NK-92 (cell line): Measurements from ENCODE around the gene PPL.

Source experiments
- DNase-seq: peaks from one replicate; lab custom pipeline; 2025; ENCODE audit not compliant: unreplicated experiment; lab: John Stamatoyannopoulos, UW

PPL gene

GRCh38 chr16:4870138-4870671 is 66.7 kb downstream of the PPL start:
- DNase-seq = no peak

- DNase-seq = no peak
These were observed 67.7 kb downstream of the PPL start for GRCh38 chr16:4869147-4869805.

- DNase-seq = no peak
These were observed 68.4 kb downstream of the PPL start for GRCh38 chr16:4868535-4868934.

- DNase-seq = no peak
These were observed 68.9 kb downstream of the PPL start for GRCh38 chr16:4868026-4868425.

GRCh38 chr16:4866586-4866985 is 70.4 kb downstream of the PPL start:
- no peak for DNase-seq

- no peak for DNase-seq
These were observed 71.6 kb downstream of the PPL start for GRCh38 chr16:4865231-4865860.

- DNase-seq = no peak
These were observed 72.2 kb downstream of the PPL start for GRCh38 chr16:4864728-4865127.

- DNase-seq = no peak
These were observed 74.3 kb downstream of the PPL start for GRCh38 chr16:4862639-4863038.

GRCh38 chr16:4860727-4861342 is 76.1 kb downstream of the PPL start:
- DNase-seq = no peak

GRCh38 chr16:4859900-4860255 is 77.1 kb downstream of the PPL start:
- DNase-seq = no peak

GRCh38 chr16:4859190-4859899 is 77.6 kb downstream of the PPL start:
- DNase-seq = no peak

GRCh38 chr16:4855804-4856203 is 81.1 kb downstream of the PPL start:
- no peak for DNase-seq

GRCh38 chr16:4855371-4855770 is 81.6 kb downstream of the PPL start:
- no peak for DNase-seq

GRCh38 chr16:4852221-4852872 is 84.6 kb downstream of the PPL start:
- DNase-seq = no peak

- DNase-seq = no peak
These were observed 86.7 kb downstream of the PPL start for GRCh38 chr16:4850211-4850610.

- DNase-seq = no peak
These were observed 89.0 kb downstream of the PPL start for GRCh38 chr16:4847774-4848587.

GRCh38 chr16:4846901-4847773 is 89.8 kb downstream of the PPL start, which contains the start of the genes GLYR1 and UBN1:
Gene GLYR1, minus strand, starts transcription at chr16:4847288. Its CDS starts 23 bp downstream, at chr16:4847265.
Gene UBN1, plus strand, starts transcription at chr16:4847481. Its CDS starts 5,437 bp downstream, at chr16:4852918.
- peak; percentile 97 for DNase-seq

GRCh38 chr16:4846503-4846900 is 90.4 kb downstream of the PPL start:
- no peak for DNase-seq

- no peak for DNase-seq
These were observed 96.0 kb downstream of the PPL start for GRCh38 chr16:4840984-4841383.
